ENCODE results near the gene ADAMTS13.
"Not testable (repeated sequence)": the region's sequence is repeated elsewhere in the genome, so short reads cannot be mapped to it uniquely, and the experiment has no call there.

The ADAMTS13 gene

DNA sequence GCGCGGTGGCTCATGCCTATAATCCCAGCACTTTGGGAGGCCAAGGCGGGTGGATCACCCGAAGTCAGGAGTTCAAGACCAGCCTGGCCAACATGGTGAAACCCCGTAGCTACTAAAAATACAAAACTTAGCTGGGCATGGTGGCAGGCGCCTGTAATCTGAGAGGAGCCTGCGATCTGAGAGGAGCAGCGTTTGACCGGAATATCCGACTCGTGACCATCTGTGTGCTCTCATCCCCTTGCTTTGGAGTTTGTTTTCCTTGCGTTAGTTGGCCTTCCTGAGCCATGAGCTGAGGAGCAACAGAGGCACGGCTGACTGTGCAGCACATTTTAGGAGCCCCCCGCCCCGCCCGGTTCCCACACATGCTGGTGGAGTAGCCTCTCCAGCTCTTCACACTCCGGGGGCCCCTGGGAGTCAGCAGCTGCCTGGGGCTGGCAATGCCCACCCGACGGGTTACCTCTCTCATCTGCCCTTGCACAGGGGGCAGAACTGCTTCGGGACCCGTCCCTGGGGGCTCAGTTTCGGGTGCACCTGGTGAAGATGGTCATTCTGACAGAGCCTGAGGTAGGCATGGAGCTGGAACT is 3.0 kb downstream of the ADAMTS13 start:
- DNase-seq (ENCODE audit: low spot score): no peak

GRCh38 chr9:133426011-133426410 is 3.8 kb downstream of the ADAMTS13 start:
- DNase-seq (ENCODE audit: low spot score): no peak

GRCh38 chr9:133427658-133428348 is 5.6 kb downstream of the ADAMTS13 start:
- DNase-seq (ENCODE audit: low spot score): no peak

DNA sequence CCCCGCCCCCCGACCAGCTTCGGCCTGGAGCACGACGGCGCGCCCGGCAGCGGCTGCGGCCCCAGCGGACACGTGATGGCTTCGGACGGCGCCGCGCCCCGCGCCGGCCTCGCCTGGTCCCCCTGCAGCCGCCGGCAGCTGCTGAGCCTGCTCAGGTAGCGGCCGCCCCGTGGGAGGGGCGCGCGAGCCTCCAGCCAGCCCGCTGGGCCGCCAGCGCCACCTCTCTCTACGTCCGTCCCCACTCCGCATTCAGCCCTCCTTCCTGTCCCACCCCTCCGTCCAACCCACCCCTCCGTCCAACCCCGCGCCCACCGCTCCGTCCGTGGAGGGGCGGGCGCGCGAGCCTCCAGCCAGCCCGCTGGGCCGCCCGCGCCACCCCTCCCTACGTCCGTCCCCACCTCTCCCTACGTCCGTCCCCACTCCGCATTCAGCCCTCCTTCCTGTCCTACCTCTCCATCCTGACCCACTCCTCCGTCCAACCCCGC is 6.5 kb downstream of the ADAMTS13 start:
- DNase-seq (ENCODE audit: low spot score): peak; percentile 77

DNA sequence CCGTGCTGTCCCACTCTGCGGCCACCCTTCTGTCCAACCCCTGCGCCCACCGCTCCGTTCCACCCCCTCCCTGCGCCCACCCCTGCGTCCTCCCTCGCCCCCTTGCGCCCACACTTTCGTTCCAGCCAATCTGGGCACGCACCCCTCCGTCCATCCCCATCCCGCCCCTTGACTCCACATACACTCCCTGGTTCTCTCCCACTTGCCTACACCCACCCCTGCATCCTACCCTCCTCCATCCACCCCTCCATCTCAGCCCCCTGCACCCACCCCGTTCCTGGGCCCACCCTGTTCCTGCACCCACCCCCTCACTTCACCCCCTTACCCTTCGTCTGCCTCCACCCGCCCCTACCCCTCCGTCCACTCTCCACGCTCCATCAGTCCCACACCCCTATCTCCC is 7.0 kb downstream of the ADAMTS13 start:
- DNase-seq (ENCODE audit: low spot score): peak; percentile 60

- DNase-seq (ENCODE audit: low spot score): peak; percentile 86
Measured at GRCh38 chr9:133429641-133430161, 7.5 kb downstream of the ADAMTS13 start.

GRCh38 chr9:133430244-133430643 is 8.1 kb downstream of the ADAMTS13 start:
- no peak for DNase-seq (ENCODE audit: low spot score)

DNA sequence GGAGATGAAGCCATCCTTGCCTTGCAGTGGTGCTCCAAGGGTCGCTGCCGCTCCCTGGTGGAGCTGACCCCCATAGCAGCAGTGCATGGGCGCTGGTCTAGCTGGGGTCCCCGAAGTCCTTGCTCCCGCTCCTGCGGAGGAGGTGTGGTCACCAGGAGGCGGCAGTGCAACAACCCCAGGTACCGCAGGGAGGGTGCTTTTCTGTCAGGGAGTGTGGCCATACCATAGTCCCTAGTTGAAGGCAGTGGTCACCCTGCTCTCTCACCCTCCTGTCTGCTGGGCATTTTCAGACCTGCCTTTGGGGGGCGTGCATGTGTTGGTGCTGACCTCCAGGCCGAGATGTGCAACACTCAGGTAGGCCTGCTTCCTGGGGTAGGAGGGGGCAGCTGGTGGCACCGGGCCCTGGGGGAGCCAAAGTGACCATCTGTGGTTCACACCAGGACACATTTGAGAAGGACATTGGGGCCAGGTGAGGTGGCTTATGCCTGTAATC is 11.2 kb downstream of the ADAMTS13 start:
- DNase-seq (ENCODE audit: low spot score): no peak

GRCh38 chr9:133436681-133437080 is 14.5 kb downstream of the ADAMTS13 start:
- DNase-seq (ENCODE audit: low spot score): no peak

DNA sequence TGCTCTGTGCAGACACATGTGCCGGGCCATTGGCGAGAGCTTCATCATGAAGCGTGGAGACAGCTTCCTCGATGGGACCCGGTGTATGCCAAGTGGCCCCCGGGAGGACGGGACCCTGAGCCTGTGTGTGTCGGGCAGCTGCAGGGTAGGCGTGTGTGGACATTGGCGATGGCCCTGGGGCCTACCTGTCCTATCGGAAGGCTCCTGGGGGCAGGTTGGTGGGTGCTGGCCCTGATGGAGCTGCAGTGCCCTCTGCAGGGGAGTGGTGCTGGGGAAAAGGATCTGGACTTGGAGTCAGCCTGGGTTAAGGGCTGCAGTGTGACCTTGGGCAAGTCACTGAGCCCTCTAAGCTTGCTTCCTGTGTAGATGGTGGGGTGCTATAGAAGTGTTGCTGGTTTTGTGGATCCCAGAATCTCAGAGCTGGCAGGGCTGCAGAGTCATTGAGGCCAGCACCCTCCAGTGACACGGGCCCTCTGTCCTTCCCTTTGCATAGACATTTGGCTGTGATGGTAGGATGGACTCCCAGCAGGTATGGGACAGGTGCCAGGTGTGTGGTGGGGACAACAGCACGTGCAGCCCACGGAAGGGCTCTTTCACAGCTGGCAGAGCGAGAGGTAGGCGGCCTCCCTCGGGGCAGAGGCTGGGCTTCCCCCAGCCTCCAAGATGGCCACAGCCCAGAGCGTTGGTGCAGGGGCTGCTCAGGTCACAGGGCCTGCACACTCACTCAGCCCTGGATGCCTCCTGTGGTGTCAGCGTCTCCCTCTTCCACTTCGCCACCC is 15.8 kb downstream of the ADAMTS13 start:
- no peak for DNase-seq (ENCODE audit: low spot score)

GRCh38 chr9:133439337-133439736 is 17.2 kb downstream of the ADAMTS13 start:
- DNase-seq (ENCODE audit: low spot score): no peak

DNA sequence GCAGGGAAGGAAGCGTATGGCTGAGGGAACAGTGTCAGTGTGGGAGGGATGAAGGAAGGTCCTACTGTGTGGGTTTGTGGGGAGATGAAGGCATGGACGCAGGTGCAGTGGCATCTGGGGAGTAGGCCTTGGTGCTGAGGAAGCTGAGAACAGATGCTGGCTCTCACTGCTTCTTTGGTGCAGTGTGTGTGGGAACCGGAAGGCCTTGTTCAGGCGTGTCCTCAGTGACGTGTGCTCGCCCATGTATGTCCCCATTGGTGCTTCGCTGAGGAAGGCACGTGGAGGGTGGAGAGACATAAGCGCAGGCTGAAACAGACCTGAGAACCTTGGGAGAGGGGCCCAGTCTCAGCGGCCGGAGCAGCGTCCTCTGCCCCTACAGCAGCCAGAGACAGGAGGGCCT is 18.7 kb downstream of the ADAMTS13 start:
- no peak for DNase-seq (ENCODE audit: low spot score)

DNA sequence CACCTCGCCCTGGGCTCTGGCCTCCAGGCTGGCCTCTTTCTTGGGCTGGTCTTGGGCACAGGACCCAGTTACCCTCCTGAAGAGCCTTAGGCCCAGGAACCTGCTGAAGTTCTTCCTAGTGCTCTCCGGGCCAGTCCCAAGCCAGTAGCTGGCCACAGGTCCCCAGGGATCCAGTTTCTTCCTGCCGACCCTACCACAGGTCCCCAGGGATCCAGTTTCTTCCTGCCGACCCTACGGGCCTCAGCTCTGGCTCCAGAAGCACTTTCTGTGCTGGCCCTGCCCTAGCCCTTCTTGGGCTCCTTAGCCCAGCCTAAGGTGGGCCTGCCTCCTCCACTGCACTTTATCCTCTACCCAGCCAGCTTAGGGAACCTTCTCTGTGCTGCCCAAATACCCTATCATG is 19.4 kb downstream of the ADAMTS13 start:
- DNase-seq (ENCODE audit: low spot score): no peak

GRCh38 chr9:133443248-133443647 is 21.1 kb downstream of the ADAMTS13 start:
- no peak for DNase-seq (ENCODE audit: low spot score)

DNA sequence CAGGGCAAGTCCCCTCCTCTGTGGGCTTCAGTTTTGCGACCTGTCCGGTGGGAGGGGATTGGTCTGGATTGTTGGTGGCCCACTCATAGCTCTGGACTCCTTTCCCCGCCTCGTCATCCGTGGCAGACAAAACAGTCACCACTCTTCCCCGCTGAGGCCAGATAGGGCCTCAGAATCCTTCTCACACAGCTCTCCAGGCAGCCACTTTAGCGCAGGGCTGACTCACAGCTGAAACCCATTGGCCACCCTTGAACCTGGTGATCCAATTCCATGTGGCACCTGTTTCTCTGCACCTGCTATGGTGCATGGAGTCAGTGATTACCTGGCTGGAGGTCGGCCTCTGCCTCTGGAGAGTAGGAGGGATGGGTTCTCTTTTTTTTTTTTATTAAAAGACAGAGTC is 21.8 kb downstream of the ADAMTS13 start:
- no peak for DNase-seq (ENCODE audit: low spot score)

DNA sequence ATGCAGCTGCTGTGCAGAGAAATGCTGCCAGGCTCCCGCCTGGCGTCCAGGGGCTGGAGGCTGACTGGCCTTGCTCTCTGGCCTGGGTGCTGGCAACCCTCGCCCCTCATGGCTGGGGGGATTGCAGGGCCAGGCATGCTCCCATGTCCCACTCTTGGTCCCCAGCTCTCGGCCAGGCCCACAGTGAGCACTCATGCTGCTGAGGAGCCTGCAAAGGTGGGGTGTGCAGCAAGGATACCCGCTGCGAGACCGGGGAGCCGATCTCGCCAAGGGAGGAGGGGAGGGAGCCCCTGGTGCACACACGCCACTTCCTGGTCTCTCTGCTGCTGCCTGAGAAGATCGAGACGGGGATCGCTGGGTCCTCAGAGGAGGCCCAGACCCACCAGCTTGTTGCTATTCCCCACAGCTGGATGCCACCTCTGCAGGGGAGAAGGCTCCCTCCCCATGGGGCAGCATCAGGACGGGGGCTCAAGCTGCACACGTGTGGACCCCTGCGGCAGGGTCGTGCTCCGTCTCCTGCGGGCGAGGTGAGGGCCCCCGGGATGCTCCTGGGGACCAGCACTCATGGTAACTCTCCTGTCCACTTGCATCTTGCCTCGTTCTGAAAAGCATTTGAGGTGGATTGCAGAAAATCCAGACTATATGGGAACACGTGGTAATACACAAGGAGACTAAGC is 23.3 kb downstream of the ADAMTS13 start:
- DNase-seq (ENCODE audit: low spot score): no peak

GRCh38 chr9:133448487-133448972 is 26.4 kb downstream of the ADAMTS13 start:
- DNase-seq (ENCODE audit: low spot score): no peak

GRCh38 chr9:133449760-133450159 is 27.6 kb downstream of the ADAMTS13 start:
- DNase-seq (ENCODE audit: low spot score): no peak

DNA sequence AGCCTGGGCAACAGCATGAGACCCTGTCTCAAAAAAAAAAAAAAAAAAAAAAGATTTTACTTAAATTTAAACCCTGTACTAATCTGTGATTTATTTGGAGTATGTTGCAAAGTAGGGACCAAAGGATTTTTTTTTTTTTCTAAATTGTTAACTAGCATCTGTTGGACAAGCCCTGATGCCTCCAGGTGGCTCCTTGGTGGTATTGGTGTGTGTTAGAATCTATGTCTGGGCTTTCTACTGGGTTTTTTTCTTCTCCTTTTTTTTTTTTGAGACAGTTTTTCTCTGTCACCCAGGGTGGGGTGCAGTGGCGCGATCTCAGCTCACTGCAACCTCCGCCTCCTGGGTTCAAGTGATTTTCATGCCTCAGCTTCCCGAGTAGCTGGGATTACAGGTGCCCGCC is 29.7 kb downstream of the ADAMTS13 start:
- not testable (repeated sequence) for DNase-seq (ENCODE audit: low spot score)

GRCh38 chr9:133452562-133452961 is 30.4 kb downstream of the ADAMTS13 start:
- no peak for DNase-seq (ENCODE audit: low spot score)

- DNase-seq (ENCODE audit: low spot score): no peak
Measured at GRCh38 chr9:133453651-133454050, 31.5 kb downstream of the ADAMTS13 start.

- DNase-seq (ENCODE audit: low spot score): no peak
Measured at GRCh38 chr9:133454325-133454724, 32.2 kb downstream of the ADAMTS13 start.

Data from ecto neural progenitor cell (in vitro differentiated cells).